NCI-H2029 (cell line): Measurements from ENCODE around the gene ILKAP.

Experiments
- DNase-seq: peaks from one replicate; lab custom pipeline; 2025; lab: John Stamatoyannopoulos, UW

Gene ILKAP

DNA sequence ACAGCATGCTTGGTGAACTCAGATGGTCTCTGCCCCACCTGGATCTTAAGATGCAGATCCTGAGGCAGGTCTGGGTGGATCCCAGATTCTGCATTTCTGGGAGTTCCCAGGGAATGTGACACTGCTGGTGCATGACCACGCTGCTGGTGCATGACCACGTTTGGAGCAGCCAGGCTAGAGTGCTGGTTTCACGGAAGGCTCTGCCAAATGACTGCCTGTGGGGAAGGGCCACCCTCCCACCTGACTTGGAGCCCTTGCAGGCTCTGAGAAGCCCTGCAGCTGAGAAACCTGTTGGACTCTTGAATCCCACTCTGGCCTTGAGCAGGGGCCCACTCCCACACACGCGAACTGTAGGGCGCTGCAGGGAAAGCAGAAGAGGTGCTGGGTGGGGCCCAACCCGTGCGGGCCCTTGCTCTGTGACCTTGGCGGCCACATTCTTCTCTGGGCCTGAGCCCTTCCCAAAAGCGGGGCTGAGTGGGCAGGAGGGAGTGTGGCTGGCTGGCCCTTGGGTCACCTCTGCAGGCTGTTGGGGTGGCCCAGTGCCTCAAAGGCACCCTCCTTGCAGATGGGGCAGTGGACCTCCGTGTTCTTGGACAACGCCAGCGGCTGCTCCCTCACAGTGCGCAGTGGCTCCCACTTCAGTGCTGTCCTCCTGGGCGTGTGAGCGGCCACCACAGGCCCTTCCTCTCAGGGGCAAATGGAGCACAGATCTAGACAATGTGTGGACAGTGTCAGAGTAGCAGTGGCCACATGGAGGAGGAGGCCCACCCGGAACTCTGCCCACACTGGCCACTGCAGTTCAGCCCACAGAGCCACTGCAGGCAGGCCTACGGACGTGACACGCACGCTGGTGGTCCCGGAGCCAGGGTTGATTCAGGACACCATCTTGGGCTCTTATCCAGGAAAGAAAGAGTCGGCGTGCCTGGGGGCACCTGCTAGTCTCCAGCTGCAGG lies 36.8 kb downstream of the ILKAP start:
- no peak for DNase-seq

DNA sequence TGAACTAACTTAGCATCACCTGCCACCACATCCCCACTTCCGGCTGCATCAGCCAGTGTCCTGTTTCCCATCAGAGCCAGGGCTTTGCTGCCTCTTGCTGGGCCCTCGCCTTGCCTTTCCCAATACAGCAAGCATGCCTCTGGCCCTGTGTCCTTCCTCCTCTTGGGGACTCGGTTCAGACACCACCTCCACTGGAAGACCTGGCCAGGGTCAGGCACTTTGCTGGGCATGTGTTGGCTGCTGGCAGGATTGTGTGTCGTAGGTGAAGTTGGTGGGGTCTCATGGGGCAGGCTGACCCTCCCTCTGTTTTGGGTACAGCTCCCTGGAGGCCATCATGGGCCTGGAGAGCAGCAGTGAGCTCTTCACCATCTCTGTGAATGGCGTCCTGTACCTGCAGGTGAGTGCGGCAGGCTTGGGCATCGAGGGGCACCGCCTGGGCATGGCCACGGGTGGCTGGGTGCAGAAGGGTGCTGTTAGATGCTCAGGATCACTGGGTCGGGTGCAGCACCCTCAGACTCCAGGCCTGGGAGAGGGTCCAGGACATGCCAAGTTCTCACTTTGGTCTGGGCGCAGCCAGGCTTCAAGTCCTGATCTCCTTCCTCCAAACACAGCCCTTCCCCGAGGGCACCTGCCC lies 38.1 kb downstream of the ILKAP start:
- no peak for DNase-seq

DNA sequence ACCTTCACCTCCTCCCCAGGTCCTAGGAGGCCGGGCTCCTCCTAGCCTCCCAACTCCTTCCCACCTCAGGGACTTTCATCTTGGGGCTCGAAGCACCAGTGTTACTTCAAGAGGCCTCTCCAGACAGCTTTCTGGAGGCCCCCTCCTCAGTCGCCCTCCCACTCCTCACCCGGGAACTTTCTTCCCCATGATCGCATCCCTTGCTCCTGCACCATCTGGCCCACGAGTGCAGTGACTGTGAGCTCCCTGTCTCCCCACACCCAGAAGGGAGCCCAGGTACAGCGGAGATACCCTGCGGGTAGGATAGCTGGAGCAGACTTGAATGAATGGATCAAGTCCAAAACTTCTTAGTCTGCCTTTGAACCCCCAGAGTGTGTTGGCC lies 38.6 kb downstream of the ILKAP start:
- no peak for DNase-seq

DNA sequence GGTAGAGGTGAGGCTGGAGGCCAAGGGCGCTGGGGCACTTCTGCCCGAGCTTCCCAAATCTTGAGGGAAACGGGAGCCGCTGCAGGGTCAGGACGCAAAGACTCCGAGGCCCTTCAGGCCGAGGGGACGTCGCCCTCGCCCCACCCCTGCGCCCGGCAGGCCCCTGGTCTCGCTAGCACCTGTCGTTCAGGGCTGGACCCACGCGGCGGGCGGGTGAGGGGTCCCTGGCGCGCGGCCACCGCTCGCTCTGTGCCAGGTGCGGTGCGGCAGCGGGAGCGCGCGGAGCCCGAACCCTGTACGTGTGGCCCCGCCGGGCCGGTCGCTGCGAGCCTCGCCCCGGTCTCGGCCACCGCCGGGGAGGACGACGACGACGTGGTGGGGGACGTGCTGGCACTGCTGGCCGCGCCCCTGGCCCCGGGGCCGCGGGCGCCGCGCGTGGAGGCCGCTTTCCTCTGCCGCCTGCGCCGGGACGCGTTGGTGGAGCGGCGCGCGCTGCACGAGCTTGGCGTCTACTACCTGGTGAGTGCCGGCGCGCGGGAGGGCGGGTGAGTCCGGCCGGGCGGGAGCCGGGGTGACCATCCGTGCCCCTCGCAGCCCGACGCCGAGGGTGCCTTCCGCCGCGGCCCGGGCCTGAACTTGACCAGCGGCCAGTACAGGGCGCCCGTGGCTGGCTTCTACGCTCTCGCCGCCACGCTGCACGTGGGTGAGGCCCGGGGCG lies 39.9 kb downstream of the ILKAP start:
- no peak for DNase-seq

DNA sequence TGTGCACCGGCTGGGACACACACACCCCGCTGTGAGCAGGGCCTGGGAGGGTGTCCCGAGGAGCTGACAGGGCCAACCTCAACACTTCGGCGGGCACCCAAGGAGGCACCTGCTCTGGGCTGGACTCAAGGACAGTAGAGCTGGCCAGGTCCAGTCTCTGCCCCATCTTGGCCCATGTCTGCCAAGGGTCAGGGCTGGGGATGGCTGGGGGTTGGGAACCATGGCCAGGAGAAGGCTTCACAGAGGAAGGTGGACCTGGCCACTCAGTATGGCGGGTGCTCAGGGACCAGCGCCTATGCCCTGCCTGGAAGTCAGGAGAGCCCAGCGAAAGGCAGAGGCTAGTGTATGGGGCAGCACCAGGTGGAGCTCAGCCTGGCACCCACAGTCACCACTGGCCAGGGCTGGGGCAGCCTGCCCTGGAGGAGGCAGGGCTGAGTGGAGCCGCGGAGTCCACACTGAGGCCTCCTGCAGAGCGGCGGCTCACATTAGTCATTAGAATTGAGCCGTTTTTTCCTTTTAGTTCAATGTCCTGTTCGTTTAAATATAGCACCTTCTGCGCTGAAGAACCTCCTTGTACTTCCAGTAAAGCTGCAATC lies 40.6 kb downstream of the ILKAP start:
- DNase-seq: no peak

DNA sequence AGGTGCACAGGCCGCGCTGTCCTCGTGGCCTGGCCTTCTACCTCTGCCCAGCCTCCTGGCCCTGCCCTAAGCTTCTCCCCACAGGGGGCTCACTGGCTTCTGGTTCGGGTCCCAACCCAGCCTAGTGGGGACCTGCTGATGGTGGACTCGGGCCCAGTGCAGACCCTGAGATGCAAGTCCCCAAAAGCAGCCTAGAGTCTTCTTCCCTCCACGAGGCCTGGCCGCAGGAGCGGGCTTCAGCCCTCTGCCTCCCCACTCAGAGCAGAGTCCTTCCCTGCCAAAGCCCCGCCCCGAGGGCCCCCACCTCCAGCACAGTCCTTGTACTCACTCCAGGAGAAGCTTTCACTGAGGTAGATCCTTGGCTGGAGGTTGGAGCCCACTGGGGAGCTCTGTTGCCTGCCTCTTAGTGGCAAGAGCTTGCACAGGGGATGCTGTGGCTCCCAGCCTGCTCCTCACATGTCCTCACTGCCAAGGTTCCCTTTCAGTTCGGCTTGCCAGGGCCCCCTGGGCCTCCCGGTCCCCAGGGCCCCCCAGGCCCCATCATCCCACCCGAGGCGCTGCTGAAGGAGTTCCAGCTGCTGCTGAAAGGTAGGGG lies 41.1 kb downstream of the ILKAP start:
- DNase-seq: no peak

DNA sequence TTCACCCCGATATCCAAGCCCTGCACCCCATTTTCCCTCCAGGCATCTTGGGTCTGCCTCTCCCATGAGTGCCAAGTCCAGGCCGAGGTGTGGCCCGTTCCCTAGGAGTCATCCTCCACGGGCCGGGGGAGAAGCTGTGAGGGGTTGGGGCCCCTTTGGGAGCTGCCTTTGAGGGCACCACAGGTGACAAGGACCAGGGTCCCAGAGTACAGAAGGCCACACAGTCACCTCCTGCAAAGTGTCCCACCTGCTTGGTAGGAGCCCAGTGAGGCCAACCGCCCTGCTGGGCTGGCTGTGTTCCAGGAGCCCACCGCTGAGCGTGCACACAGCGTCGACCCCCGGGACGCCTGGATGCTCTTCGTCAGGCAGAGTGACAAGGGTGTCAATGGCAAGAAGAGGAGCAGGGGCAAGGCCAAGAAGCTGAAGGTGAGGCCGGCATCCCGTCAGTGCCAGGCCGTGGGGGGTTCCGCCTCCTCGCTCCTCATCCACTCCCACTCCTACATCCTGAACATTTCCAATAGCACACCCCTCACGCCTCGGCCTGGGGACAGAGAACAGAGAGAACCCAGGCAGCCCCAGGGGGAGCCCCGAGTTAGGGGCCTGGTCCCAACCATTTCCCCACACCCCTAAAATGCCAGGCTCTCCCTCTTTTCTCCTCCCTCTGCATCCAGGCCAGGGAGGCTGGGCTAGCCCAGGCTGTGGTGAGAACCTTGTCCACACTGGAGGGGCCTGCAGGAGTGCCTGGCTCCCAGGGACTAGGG lies 42.0 kb downstream of the ILKAP start:
- no peak for DNase-seq

DNA sequence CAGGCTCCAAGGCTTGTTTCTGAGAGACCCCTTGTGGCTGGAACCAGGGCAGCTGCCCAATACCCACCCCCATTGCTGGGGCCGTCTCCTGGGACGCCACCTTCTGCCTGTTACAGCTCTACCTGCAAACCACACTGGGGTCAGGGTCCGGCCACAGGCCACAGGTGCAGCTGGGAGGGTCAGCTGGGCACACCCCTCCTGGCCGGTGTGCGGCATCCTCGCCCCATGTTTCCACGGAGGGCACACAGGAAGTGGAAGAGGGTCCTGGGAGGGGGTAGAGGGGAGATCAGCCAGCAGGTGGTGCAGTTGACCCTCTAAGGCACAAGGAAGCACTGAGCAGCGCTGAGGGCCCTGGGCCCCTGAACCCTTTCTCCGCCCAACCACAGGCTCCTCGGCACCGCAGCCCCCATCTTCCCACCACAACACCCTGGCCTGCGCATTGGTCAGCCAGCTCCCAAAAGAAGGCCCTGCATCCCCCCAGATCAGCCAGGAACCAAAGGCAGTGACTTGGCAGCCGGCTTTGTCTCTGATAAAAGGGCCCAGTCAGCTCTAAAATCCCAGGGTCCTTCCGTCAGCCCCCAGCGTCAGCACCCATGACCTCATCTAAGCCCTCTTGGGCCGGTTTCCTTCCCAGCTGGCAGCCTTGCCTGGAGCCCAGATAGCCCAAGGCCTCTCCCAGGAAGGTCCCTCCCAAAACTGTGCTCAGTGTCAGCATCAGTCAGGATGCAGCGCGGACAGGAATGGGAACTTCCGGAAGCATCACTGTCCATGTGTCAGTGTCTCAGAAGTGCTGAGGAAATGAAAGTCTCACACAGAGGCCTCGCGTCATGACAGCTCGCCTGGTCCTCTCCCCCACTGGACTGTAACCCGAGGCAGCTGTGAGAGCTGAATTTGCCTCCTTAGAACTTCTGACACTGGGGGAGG lies 43.0 kb downstream of the ILKAP start:
- no peak for DNase-seq

DNA sequence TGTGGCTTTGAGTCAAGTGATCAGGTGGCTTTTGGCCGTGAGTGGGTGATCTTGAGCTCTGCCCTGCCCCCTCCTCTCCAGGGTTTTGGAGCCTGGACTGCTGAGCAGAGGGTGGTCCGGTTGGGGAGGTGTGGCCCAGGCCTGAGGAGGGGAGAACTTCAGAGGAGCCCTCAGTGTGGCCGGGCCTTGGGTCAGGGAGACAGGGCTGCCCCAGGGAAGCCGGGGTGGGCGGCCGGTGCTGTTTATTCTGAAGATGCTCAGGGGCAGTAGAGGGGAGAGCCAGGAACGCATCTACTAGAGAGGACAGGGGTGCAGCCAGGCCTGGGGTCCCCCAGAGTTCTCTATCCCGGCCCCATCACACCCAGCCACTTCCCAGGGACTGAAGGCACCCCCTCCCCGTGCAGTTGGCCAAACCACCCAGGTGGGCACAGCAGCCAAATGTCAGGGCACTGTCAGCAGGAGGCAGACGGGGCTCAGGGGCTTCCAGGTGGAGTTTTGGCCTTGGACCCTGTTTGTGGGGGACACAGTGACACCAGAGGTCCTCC lies 43.8 kb downstream of the ILKAP start:
- DNase-seq: no peak

DNA sequence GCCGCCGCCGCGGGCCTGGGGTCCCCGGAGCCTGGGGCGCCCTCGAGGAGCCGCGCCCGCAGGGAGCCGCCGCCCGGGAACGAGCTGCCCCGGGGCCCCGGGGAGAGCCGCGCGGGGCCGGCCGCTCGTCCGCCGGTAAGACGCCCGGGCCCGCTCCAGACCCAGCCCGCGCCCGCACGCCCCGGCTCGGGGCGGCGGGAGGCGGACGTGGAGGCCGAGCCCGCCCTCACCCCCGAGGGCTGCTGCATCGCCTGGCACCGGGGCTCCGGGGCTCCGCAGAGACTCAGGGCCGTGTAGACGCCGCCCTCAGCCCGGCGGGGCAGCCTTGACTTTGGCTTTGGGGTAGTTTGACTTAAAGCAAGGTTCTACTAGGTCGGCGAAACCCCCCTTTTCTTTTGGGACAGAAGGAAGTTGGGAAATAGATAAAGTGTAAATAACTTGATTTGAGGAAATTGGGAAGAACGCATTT lies 44.4 kb downstream of the ILKAP start:
- DNase-seq: no peak

DNA sequence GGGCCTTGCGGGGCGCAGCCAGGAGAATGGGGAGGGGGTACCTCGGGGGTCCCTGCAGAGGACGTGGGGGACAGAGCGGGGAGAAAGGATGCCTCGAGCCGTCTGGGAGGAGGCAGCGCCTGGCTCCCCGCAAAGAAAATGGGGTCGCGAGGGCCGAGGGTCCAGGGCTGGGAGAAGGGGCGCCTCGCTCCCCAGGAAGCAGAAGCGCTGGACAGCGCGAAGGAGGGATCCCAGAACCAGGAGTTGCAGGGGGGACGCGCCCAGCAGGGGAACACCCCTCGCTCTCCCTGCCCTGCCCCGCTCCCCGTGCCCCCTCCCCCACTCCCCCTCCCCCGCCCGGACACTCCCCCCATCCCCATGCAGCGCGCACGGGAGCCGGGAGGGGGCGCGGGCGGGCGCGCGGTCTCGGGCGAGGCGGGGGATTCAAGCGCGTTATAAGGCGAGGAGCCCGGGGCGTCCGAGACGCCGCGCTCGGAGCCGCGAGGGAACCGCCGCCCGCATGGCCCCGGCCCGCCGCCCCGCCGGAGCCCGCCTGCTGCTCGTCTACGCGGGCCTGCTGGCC lies 44.9 kb downstream of the ILKAP start, which contains the start of gene ERFE:
TSS of gene ERFE (plus strand) at position 462 of the 562 bp plus-strand sequence. CDS start at position 500, 38 bp downstream.
- peak; percentile 25 for DNase-seq

DNA sequence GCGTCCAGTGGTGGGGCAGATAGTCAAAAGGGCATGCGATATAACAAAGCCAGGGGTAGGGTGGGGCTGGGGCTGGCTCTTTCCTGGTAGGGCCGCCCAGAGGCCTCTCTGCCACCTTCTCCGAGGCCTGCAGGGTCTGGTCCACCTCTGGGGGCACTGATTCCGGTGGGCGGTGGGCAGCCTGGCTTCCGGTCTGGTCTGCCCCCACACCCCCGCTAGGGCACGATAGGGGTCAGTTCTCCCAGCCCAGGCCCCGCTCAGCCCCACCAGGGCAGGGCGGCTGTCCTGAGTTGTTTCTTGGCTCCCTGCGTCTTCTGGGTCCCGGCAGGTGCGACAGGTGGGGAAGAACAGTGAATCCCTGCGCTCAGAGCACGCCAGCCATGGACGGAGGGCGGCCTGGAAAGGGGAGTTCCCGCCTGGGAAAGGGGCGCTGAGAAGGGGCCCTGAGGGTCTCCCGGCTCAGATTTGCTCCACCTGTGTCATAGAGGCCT lies 45.4 kb downstream of the ILKAP start:
- DNase-seq: no peak

DNA sequence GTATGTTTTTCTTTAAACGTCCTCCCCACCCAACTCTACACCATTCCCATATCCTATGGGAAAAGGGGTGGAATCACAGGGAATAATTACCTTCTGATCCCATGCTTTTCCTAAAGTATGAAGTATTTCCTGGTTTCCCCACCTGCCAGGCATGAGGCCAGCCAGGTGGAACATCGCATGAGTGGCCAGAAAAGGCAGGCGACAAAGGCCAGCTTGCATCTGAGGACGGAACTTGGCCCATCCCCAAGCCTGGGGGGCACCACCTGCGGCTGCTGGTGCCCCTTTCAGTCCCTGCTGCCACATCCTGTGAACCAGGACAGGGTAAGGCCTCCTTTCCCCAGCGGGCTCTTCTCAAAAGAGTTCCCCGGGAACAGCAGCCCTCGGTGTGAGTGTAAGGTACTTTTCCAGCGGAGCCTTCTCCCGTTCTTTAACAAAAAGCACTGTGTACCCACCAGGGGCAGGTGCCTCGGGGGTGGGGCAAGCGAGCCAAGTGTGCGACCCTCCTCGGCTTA lies 45.9 kb downstream of the ILKAP start:
- DNase-seq: peak; percentile 89

DNA sequence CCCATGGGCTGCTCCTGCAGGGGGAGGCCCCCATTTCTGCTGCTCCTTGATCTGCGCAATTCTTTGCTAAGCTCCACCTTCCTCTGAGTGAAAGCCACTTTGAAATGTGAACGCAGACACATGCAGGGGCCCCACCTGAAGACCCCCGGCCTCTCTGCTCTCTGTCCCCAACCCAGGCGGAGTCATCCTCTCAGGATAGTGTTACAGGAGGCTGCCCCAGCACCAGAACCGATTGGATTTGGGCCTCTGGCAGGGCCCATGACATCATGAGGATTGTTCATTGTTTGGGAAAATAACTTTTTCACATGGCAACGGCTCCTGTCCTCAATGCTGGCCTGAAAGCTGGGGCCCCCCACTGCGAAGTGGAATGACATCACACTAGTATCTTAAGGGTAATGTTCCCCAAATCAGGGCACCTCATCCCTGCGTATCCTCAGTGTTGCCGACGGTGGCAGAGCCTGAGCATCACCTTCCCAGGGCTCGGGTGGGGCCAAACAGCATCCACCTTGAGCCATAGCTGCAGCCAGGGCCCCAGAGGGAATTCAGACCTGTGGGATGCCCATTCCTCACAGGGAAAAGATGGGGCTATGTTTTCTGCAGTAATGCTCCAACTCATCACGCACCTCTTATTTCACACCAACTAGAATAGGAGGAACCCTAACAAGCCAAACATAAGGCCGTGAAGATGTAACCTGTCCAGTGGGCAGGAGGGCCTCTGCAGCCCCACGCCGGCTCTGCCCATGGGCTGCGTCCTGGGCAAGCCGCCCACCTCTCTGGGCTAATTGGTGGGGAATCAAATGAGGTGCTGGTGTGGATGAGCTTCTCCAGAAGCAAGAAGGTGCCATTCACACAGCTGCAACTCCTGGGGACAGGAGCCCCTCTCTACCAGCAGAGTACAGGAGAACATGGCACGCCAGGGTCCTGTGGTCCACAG lies 47.5 kb downstream of the ILKAP start:
- DNase-seq: no peak

DNA sequence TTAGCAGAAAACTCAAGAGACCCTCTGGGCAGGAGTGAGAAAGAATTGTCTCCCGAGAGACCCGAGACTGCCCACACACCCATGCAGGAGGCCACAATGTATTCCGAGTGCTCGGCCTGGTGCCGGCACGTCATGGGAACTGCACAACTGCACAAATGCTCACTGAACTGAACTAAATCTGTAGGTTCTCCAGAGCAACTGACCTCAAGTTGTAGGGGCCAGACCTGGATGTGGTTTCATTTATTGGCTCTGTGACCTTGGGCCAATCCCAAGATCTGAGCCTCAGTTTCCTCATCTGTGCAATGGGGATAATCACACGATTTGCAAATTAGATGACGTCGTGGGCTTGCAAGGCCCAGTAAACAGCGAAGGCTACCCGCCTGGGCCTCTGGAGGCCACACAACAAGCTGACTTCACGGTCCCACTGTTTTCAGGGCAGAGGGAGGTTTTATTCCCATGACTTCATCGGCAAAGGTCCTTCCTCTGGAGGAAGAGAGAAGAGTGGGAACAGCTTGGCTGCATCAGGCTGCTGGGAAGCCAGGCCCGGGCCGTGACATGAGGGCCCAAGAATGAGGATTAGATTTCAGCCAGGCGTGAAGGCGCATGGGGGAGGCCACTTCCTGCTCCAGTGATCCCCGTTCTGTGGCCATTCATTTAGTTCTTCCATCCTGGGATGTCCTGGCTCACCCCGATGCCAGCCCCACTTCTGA lies 48.3 kb downstream of the ILKAP start:
- DNase-seq: no peak

DNA sequence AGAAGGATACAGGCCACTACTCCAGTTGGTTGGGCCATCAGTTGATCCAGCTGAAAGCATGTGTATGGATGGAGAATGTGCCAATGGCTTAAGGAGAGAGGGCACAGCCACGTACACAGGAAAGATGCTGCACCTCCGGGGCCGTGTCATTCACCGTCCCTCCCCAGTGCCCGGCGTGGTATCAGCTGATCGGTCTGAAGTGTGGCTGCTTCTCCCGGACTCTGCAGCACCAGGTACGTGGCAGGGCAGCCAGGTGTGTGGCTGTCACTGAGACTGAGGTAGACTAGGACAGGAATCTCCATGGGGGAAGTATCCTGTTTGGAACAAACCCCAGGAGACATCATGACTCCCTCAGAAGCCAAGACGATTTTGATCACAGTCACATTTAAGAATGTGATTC lies 48.9 kb downstream of the ILKAP start:
- no peak for DNase-seq
